NB4 (cell line): Measurements from ENCODE around the gene PCDHA13.

ENCODE experiments used
- MAX ChIP-seq: IDR thresholded peaks from 2 replicates; pipeline ENCODE4 v1.6.1; 2011; ENCODE audit warnings: low read depth, low read length
- MYC ChIP-seq: IDR thresholded peaks from 2 replicates; pipeline ENCODE4 v1.6.1; 2011; ENCODE audit warnings: low read depth, low read length
- POLR2A ChIP-seq: IDR thresholded peaks from 2 replicates; pipeline ENCODE4 v1.6.1; 2011; ENCODE audit warnings: mild to moderate bottlenecking; ENCODE audit not compliant: insufficient read length; ENCODE audit errors: extremely low read depth
- TF ChIP-seq, protein P1 (sequence below): IDR thresholded peaks from one replicate; pipeline ENCODE4 v1.5.1; 2012; ENCODE audit warnings: low read depth, low read length

GRCh38 chr5:140840978-140841962 lies 40.7 kb upstream of the PCDHA13 start, which contains the start of gene PCDHA8:
- TF ChIP-seq POLR2A (no peak), MYC (no peak), MAX (no peak)
- TF ChIP-seq, protein P1, sequence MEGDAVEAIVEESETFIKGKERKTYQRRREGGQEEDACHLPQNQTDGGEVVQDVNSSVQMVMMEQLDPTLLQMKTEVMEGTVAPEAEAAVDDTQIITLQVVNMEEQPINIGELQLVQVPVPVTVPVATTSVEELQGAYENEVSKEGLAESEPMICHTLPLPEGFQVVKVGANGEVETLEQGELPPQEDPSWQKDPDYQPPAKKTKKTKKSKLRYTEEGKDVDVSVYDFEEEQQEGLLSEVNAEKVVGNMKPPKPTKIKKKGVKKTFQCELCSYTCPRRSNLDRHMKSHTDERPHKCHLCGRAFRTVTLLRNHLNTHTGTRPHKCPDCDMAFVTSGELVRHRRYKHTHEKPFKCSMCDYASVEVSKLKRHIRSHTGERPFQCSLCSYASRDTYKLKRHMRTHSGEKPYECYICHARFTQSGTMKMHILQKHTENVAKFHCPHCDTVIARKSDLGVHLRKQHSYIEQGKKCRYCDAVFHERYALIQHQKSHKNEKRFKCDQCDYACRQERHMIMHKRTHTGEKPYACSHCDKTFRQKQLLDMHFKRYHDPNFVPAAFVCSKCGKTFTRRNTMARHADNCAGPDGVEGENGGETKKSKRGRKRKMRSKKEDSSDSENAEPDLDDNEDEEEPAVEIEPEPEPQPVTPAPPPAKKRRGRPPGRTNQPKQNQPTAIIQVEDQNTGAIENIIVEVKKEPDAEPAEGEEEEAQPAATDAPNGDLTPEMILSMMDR, result peak; percentile 78
